ENCODE measurements around the gene PDZD4.

The PDZD4 gene

GRCh38 chrX:153777261-153778090 lies 52.9 kb downstream of the PDZD4 start:
- Histone ChIP-seq H3K27ac (peak overlapping the region in 1 of 21 experiments; percentile 21), H3K4me3 (no peak overlapping the region)

DNA sequence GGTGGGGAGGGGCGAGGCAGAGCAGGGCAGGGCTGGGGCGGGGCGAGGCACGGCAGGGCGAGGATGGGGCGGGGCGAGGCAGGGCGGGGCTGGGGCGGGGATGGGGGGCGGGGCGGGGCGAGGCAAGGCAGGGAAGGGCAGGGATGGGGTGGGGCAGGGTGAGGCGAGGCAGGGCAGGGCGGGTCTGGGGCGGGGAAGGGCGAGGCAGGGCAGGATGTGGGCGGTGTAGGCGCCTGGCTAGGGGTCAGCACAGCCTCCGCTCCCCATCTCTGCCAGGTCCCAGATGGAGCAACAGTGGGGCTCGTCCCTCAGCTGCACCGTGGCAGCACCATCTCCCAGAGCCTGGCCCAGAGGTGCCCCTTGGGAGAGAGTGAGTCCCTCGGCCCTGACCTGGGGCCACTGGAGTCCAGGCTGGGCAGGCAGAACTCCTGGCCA lies 53.7 kb downstream of the PDZD4 start:
- no peak overlapping the region for H3K4me3 ChIP-seq

DNA sequence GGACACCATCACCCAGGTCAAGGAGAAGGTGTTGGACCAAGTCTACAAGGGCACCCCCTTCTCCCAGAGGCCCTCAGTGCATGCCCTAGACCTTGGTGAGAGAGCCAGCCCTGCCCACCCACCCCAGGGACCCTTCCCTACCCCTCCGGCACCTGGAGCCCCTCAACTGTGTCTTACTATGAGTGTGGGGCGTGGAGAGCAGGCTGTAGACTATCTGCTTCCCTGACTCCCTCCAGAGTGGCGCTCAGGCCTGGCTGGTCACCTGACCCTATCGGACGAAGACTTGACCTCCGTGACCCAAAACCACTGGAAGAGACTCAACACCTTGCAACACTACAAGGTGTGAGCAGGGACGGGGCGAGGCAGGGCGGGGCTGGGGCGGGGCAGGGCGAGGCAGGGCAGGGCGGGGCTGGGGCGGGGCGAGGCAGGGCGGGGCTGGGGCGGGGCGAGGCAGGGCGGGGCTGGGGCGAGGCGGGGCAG lies 54.2 kb downstream of the PDZD4 start:
- no peak overlapping the region for H3K4me3 ChIP-seq
- no peak overlapping the region for H3K27ac ChIP-seq

More for the DNA sequence above, 53.7 kb downstream of the PDZD4 start:
- H3K27ac ChIP-seq: no peak overlapping the region

GRCh38 chrX:153775293-153776119 lies 54.8 kb downstream of the PDZD4 start:
- no peak overlapping the region for H3K27ac ChIP-seq
- no peak overlapping the region for H3K4me3 ChIP-seq

GRCh38 chrX:153774576-153775292 lies 55.6 kb downstream of the PDZD4 start:
- no peak overlapping the region for H3K27ac ChIP-seq
- no peak overlapping the region for H3K4me3 ChIP-seq

- Histone ChIP-seq H3K4me3 (no peak overlapping the region), H3K27ac (no peak overlapping the region)
Measured at GRCh38 chrX:153773741-153774575, 56.4 kb downstream of the PDZD4 start.

DNA sequence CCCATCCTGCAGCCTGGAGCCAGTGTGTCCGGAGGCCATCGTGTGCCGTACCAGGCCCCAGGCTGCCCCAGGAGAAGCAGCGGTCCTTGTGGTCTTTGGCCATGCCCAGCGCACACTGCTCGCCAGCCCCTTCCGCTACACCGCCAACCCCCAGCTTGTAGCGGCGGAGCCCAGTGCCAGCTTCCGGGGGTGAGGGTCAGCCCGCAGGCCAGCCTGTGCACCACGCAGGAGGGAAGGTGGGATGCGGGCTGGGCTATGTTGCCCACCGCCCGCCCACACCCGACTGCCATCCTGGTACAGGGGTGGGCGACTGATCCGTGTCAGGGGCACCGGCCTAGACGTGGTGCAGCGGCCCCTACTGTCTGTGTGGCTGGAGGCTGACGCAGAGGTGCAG lies 57.1 kb downstream of the PDZD4 start:
- Histone ChIP-seq H3K4me3 (no peak overlapping the region), H3K27ac (no peak overlapping the region)

GRCh38 chrX:153772316-153773217 lies 57.8 kb downstream of the PDZD4 start:
- no peak overlapping the region for H3K27ac ChIP-seq
- H3K4me3 ChIP-seq: no peak overlapping the region

DNA sequence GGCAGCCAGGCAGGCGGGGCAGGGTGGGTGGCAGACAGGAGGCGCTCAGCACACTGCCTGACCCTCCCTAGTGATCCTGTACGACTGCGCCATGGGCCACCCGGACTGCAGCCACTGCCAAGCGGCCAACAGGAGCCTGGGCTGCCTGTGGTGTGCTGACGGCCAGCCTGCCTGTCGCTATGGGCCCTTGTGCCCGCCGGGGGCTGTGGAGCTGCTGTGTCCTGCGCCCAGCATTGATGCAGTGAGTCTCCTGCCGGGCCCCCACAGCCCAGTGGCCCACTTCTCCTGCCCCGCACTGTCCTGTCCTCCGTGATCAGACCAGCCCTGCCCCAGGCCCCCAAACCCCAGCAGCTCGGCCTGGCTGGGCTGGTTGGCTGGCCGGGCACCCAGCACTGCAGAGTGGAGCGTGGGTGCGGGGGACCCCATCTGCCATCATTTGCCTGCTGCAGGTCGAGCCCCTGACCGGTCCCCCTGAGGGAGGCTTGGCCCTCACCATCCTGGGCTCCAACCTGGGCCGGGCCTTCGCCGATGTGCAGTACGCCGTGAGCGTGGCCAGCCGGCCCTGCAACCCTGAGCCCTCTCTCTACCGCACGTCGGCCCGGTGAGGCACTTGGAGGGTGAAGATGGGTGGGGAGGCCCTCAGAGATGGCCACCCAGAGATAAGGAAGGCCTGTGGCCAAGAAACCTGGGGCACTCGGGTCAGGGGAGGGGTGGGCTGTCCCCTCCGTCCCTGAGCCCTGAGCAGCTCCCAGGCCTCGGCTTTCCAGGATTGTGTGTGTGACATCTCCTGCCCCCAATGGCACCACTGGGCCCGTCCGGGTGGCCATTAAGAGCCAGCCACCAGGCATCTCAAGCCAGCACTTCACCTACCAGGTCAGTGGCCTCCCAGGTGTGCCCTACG lies 58.7 kb downstream of the PDZD4 start:
- Histone ChIP-seq H3K27ac (no peak overlapping the region), H3K4me3 (no peak overlapping the region)

DNA sequence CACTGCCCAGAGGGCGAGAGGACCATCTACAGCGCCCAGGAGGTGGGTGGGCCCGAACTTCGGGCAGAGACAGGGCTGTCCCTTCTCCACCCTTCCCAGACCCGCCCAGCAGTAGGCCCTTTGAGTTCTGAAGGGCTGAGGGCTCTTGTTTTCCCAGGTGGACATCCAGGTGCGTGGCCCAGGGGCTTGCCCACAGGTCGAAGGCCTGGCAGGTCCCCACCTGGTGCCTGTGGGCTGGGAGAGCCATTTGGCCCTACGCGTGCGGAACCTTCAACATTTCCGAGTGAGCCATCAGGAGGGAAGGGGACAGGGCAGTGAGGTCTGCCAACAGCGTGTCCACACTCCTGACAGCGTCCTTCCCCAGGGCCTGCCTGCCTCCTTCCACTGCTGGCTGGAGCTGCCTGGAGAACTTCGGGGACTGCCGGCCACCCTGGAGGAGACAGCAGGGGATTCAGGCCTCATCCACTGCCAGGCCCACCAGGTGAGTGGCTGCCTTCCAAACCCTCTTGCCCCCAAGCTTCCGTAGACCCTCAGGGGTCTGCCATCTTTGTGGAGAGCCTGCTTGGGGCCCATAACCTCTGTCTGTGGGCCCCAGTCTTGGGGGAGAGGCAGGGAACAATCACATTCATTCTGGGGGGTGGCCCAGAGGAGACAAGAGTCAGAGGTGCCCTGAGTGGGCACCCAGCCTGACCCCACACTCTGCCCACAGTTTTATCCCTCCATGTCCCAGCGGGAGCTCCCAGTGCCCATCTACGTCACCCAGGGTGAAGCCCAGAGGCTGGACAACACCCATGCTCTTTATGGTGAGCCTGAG lies 59.5 kb downstream of the PDZD4 start:
- H3K4me3 ChIP-seq: no peak overlapping the region
- H3K27ac ChIP-seq: no peak overlapping the region

- no peak overlapping the region for H3K4me3 ChIP-seq
- H3K27ac ChIP-seq: no peak overlapping the region
Measured at GRCh38 chrX:153769865-153770600, 60.3 kb downstream of the PDZD4 start.

- H3K27ac ChIP-seq: no peak overlapping the region
- no peak overlapping the region for H3K4me3 ChIP-seq
Measured at GRCh38 chrX:153769158-153769864, 61.0 kb downstream of the PDZD4 start.

DNA sequence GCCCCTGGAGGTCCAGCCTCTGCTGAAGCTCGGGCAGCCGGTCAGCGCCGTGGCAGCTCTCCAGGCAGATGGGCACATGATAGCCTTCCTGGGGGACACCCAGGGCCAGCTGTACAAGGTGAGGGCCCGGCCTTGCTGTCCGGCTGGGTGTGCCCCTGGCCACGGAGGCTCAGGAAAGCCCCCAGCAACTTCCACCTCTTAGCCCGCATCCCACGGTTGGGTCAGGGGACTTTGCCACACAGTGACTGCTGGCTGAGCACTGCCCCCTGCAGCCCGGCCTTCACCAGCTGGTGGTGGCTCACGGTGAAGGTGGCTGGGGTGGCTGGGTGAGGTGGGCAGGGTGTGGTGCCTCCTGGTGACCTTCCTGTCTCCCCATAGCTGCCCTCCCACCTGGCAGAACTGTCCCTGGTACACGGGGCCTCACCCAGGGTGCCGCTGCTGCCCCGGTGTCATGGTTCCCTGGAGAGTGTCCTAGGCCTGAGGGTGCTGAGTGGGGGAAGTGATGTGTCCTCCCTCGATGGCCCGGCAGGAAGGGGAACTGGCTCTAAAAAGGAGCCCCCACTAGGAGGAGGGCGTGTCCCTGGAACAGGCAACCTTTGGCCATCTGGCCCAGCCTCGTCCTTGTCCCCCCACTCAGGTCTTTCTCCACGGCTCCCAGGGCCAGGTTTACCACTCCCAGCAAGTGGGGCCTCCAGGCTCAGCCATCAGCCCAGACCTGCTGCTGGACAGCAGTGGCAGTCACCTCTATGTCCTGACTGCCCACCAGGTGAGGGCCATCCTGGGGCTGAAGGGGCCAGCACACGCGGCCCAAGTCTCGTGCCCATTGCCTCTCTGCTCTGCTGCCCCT lies 61.8 kb downstream of the PDZD4 start:
- no peak overlapping the region for H3K27ac ChIP-seq
- no peak overlapping the region for H3K4me3 ChIP-seq

DNA sequence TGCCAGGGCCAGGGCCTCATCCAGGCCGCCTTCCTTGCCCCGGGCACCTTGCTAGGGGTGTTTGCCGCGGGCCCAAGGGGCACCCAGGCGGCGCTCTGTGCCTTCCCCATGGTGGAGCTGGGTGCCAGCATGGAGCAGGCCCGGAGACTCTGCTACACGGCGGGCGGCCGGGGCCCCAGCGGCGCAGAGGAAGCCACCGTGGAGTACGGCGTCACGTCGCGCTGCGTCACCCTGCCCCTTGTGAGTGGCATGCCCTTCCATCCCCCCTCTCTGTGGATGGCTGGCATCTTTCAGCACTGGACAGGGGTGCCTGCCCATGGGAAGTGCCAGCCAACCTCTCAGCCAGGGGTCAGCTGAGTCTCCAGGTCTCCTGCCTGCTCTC lies 62.7 kb downstream of the PDZD4 start:
- Histone ChIP-seq H3K4me3 (no peak overlapping the region), H3K27ac (no peak overlapping the region)
